Transverse colon (tissue), 4 donors: ENCODE results near the gene PRF1. TPM values are rescaled to one million over a fixed set of nuclear protein-coding genes. Genes with fewer than 3 reads are reported as not detected.

Experiments used
- DNase-seq: peaks from one replicate; pipeline ENCODE4 v3.0.0-alpha.2; 2019
- H3K27ac ChIP-seq, 4 donors: fragments of 200-600 bp; sonication (generic); 2 replicates each; pipeline ENCODE4 v1.5.1; 2016 to 2018; ENCODE audit warnings: inconsistent platforms in 4 of 4
- H3K27me3 ChIP-seq: fragments of 200-600 bp; sonication (generic); 2 replicates; pipeline ENCODE4 v1.5.1; 2017; ENCODE audit warnings: inconsistent platforms
- H3K36me3 ChIP-seq, 4 donors: fragments of 200-600 bp; sonication (generic); 2 replicates each; pipeline ENCODE4 v1.5.1; 2017 to 2019; ENCODE audit warnings: inconsistent platforms in 4 of 4
- H3K4me1 ChIP-seq, 4 donors: fragments of 200-600 bp; sonication (generic); 2 replicates each; pipeline ENCODE4 v1.5.1; 2017 to 2020; ENCODE audit warnings: inconsistent platforms in 4 of 4
- H3K4me3 ChIP-seq, 4 donors: fragments of 200-600 bp; sonication (generic); 1 replicate in 1 of 4; 2 replicates in 3 of 4; pipeline versions ENCODE4 v1.5.1 to v1.6.1; 2017 to 2019; ENCODE audit warnings: inconsistent platforms in 4 of 4
- H3K9me3 ChIP-seq, 2 donors: fragments of 200-600 bp; sonication (generic); 2 replicates each; pipeline ENCODE4 v1.5.1; 2017 to 2019; ENCODE audit warnings: inconsistent platforms in 2 of 2
- CTCF ChIP-seq, 5 experiments: fragments of 200-600 bp in 3 of 5; fragments of 450-650 bp in 2 of 5; sonication (generic) in 3 of 5; IDR thresholded peaks; 1 replicate in 2 of 5; 2 replicates in 3 of 5; pipeline ENCODE4 v1.5.1; 2016 to 2017; ENCODE audit warnings: antibody characterized with exemption in 5 of 5, inconsistent platforms in 3 of 5, mild to moderate bottlenecking in 2 of 5, moderate library complexity in 1 of 5
- EP300 ChIP-seq: sonication (generic); formaldehyde crosslinking; IDR thresholded peaks from one replicate; pipeline ENCODE4 v1.6.1; 2017; ENCODE audit warnings: antibody characterized with exemption, low read depth
- POLR2A ChIP-seq: fragments of 450-650 bp; IDR thresholded peaks from one replicate; pipeline ENCODE4 v1.6.1; 2016; ENCODE audit warnings: antibody characterized with exemption, mild to moderate bottlenecking, moderate library complexity
- POLR2AphosphoS5 ChIP-seq, 3 donors: sonication (generic); formaldehyde crosslinking; IDR thresholded peaks; one replicate each; pipeline ENCODE4 v1.6.1; 2016; ENCODE audit warnings: antibody characterized with exemption in 3 of 3
- WGBS, 2 donors: methylation state at CpG; one replicate each; pipeline ENCODE4 v1.1.5; 2018; ENCODE audit warnings: low coverage in 1 of 2; 5-methylcytosine and 5-hydroxymethylcytosine counted together
- in situ Hi-C, 4 donors: fragments of 200-750 bp; cut with MboI; loops; one replicate each; pipeline versions ENCODE4 v1.15.0 to v1.15.1; 2017; ENCODE audit warnings: low sequenced_read_pairs in 3 of 4, low pct_ligation_motif_present in 1 of 4, low pct_unique_long_range_greater_than_20kb in 1 of 4
- intact Hi-C: fragments of 100-400 bp; cut with DNase I; formaldehyde crosslinking; loops from one replicate; pipeline ENCODE4 v1.15.1; 2023; ENCODE audit warnings: low total_unique reads
- total RNA-seq, 4 donors: library from RNA; depleted of rRNA; stranded (reverse); fragments of >200 nt; gene quantifications; one replicate each; pipeline ENCODE4 v1.1.0, GENCODE V29; 2016

PRF1 gene
- total RNA-seq, 4 donors from 2014 or later, result 0.80 to 12.7 (median 6.0) TPM

- no peak for DNase-seq
- in situ Hi-C loops, result no loop called here
- Histone ChIP-seq H3K4me3 (no peak overlapping the region), H3K27ac (no peak overlapping the region), H3K4me1 (no peaks in the 10 kb centered on the region), H3K27me3 (no peaks in the 10 kb centered on the region), H3K36me3 (no peaks in the 10 kb centered on the region), H3K9me3 (no peaks in the 10 kb centered on the region)
- WGBS, 2 donors, result 93 to 95% methylated on average over 3 to 7 of the region's 7 CpGs
- intact Hi-C loops, result no loop called here
- no peak for TF ChIP-seq POLR2AphosphoS5 (IDR thresholded peaks at IDR 0.05)
- no peak for TF ChIP-seq POLR2A
- TF ChIP-seq CTCF (IDR thresholded peaks at IDR 0.05), result no peak
- no peak for TF ChIP-seq EP300
These were observed 33.6 kb downstream of the PRF1 start for GRCh38 chr10:70568781-70569495.

GRCh38 chr10:70568113-70568512 is 34.4 kb downstream of the PRF1 start:
- no peaks in the 10 kb centered on the region for H3K36me3 ChIP-seq
- intact Hi-C loops, result no loop called here
- H3K27ac ChIP-seq, result no peak overlapping the region
- 93 to 100% methylated on average over 3 of the region's 3 CpGs for WGBS, 2 donors
- no peak for DNase-seq
- in situ Hi-C loops, result no loop called here
- no peak overlapping the region for H3K4me3 ChIP-seq
- TF ChIP-seq EP300 (no peak), CTCF (IDR thresholded peaks at IDR 0.05) (no peak), POLR2AphosphoS5 (IDR thresholded peaks at IDR 0.05) (no peak), POLR2A (no peak)
- H3K9me3 ChIP-seq, result no peaks in the 10 kb centered on the region
- H3K27me3 ChIP-seq, result no peaks in the 10 kb centered on the region
- H3K4me1 ChIP-seq, result no peaks in the 10 kb centered on the region

- Histone ChIP-seq H3K36me3 (no peaks in the 10 kb centered on the region), H3K27ac (no peak overlapping the region), H3K9me3 (no peaks in the 10 kb centered on the region), H3K4me3 (no peak overlapping the region), H3K27me3 (no peaks in the 10 kb centered on the region), H3K4me1 (no peaks in the 10 kb centered on the region)
- in situ Hi-C loops, result no loop called here
- no peak for TF ChIP-seq EP300
- TF ChIP-seq POLR2AphosphoS5 (IDR thresholded peaks at IDR 0.05), result no peak
- no peak for TF ChIP-seq POLR2A
- no peak for TF ChIP-seq CTCF (IDR thresholded peaks at IDR 0.05)
- 43 to 86% methylated on average over 1 to 4 of the region's 4 CpGs for WGBS, 2 donors
- no peak for DNase-seq
- intact Hi-C loops, result no loop called here
These were observed 34.9 kb downstream of the PRF1 start for GRCh38 chr10:70567603-70568002.

GRCh38 chr10:70566515-70567290 is 35.8 kb downstream of the PRF1 start:
- 81% methylated on average over 11 of the region's 18 CpGs; no CpG with 5 or more reads in 1 of the 2 donors for WGBS, 2 donors
- intact Hi-C loops, result no loop called here
- in situ Hi-C loops, result no loop called here

More at GRCh38 chr10:70566515-70567290, 35.8 kb downstream of the PRF1 start:
- no peaks in the 10 kb centered on the region for H3K9me3 ChIP-seq
- no peaks in the 10 kb centered on the region for H3K27me3 ChIP-seq
- no peaks in the 10 kb centered on the region for H3K4me1 ChIP-seq
- DNase-seq, result no peak
- no peak overlapping the region for H3K27ac ChIP-seq
- H3K36me3 ChIP-seq, result no peaks in the 10 kb centered on the region
- H3K4me3 ChIP-seq, result no peak overlapping the region
- TF ChIP-seq CTCF (IDR thresholded peaks at IDR 0.05) (no peak), POLR2A (no peak), POLR2AphosphoS5 (IDR thresholded peaks at IDR 0.05) (no peak), EP300 (no peak)
